A673 (cell line): ENCODE data around the gene COL13A1.

Experiments used
- EZH2 ChIP-seq: fragments of 200-600 bp; sonication (generic); IDR thresholded peaks from 2 replicates; pipeline ENCODE4 v1.6.1; 2017; ENCODE audit warnings: borderline replicate concordance, low read depth, mild to moderate bottlenecking, mixed read lengths, antibody characterized with exemption, low read length; ENCODE audit not compliant: poor library complexity, severe bottlenecking
- TF ChIP-seq, protein P1 (sequence below): fragments of 300-800, 200-600 bp; sonication (generic); conservative IDR thresholded peaks from 2 replicates; pipeline ENCODE4 v1.5.1; 2017; ENCODE audit warnings: low read depth, mild to moderate bottlenecking, antibody characterized with exemption, low read length, moderate library complexity, mixed read lengths

DNA sequence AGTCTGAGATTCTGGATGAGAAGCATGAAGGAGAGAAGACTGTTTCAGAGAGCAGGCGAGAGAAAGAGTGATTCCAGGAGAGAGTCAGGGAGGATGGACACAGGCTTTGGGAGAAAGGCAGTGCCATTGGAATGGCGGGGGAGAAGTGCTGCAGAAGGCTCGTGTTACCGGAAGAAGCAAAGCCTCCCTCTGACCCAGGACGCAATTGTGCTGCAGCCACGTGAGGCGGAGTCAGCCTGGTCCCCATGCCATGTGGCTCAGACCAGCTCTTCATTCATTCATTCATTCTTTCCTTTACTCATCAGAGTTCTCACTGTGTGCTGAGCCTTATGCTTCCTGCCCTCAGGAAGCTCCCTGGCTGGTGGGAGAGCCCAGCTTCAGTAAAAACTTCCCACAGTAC lies 49.2 kb upstream of the COL13A1 start:
- TF ChIP-seq, protein P1, sequence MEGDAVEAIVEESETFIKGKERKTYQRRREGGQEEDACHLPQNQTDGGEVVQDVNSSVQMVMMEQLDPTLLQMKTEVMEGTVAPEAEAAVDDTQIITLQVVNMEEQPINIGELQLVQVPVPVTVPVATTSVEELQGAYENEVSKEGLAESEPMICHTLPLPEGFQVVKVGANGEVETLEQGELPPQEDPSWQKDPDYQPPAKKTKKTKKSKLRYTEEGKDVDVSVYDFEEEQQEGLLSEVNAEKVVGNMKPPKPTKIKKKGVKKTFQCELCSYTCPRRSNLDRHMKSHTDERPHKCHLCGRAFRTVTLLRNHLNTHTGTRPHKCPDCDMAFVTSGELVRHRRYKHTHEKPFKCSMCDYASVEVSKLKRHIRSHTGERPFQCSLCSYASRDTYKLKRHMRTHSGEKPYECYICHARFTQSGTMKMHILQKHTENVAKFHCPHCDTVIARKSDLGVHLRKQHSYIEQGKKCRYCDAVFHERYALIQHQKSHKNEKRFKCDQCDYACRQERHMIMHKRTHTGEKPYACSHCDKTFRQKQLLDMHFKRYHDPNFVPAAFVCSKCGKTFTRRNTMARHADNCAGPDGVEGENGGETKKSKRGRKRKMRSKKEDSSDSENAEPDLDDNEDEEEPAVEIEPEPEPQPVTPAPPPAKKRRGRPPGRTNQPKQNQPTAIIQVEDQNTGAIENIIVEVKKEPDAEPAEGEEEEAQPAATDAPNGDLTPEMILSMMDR: no peak
- no peak for TF ChIP-seq EZH2
